ENCODE data around the gene UNC5C.

UNC5C gene

GRCh38 chr4:95151255-95151654, 397.5 kb downstream of the UNC5C start:
- no peak overlapping the region for H3K27ac ChIP-seq (ENCODE audit: extremely low read depth, low read depth, low read length)
- H3K36me3 ChIP-seq (ENCODE audit: control insufficient read depth in 2 of 2, insufficient read depth in 1 of 2, low read length in 2 of 2) = no peaks in the 10 kb centered on the region
- no peaks in the 10 kb centered on the region for H3K4me1 ChIP-seq (ENCODE audit: control insufficient read depth, insufficient read depth, low read length)
- POLR2A ChIA-PET = no interaction called here
- CTCF ChIA-PET = interaction anchor here (0.6 kb wide), 1 partner anchor 8 kb away, joined by 3 read pairs; no protein-coding TSS in a partner anchor
- no peak for TF ChIP-seq ZNF311 (tag by site-specific recombination; IDR thresholded peaks at IDR 0.05; ENCODE audit: borderline replicate concordance)
- H3K9me3 ChIP-seq (ENCODE audit: control insufficient read depth, insufficient read depth, low read depth, low read length) = no peaks in the 10 kb centered on the region
- H3K4me3 ChIP-seq (ENCODE audit: low read depth, low read length) = no peak overlapping the region

DNA sequence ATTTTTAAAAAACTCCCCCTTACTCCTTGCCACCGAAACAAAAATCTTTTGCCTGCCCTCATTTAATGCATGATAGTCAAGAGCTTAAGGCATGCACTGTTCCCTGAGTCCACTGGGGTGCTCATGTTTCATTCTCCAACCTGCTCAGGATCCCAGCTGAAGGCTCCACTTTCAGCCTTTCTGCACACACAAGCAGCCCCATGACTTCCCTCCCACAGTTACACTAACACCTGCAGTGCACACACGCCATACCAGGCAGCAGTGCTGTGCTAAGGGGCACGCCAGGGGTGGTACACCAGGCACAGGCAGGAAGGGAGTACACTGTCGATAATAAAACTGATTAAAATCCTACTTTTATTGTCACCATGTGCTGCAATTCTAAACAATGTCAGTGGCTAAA, 405.8 kb downstream of the UNC5C start:
- Histone ChIP-seq H3K36me3 (ENCODE audit: control insufficient read depth in 2 of 2, insufficient read depth in 1 of 2, low read length in 2 of 2) (no peaks in the 10 kb centered on the region), H3K27ac (ENCODE audit: extremely low read depth, low read depth, low read length) (no peak overlapping the region), H3K4me1 (ENCODE audit: control insufficient read depth, insufficient read depth, low read length) (no peaks in the 10 kb centered on the region), H3K9me3 (ENCODE audit: control insufficient read depth, insufficient read depth, low read depth, low read length) (no peaks in the 10 kb centered on the region), H3K4me3 (ENCODE audit: low read depth, low read length) (no peak overlapping the region)
- TF ChIP-seq ZNF184 (tag by site-specific recombination; IDR thresholded peaks at IDR 0.05) = no peak
- TF ChIP-seq KLF8 (tag by site-specific recombination; IDR thresholded peaks at IDR 0.05) = no peak
- TF ChIP-seq EGR2 (tag by site-specific recombination; IDR thresholded peaks at IDR 0.05; ENCODE audit: low read depth) = no peak
- TF ChIP-seq, protein P1, sequence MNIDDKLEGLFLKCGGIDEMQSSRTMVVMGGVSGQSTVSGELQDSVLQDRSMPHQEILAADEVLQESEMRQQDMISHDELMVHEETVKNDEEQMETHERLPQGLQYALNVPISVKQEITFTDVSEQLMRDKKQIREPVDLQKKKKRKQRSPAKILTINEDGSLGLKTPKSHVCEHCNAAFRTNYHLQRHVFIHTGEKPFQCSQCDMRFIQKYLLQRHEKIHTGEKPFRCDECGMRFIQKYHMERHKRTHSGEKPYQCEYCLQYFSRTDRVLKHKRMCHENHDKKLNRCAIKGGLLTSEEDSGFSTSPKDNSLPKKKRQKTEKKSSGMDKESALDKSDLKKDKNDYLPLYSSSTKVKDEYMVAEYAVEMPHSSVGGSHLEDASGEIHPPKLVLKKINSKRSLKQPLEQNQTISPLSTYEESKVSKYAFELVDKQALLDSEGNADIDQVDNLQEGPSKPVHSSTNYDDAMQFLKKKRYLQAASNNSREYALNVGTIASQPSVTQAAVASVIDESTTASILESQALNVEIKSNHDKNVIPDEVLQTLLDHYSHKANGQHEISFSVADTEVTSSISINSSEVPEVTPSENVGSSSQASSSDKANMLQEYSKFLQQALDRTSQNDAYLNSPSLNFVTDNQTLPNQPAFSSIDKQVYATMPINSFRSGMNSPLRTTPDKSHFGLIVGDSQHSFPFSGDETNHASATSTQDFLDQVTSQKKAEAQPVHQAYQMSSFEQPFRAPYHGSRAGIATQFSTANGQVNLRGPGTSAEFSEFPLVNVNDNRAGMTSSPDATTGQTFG (tag by site-specific recombination; IDR thresholded peaks at IDR 0.05; ENCODE audit: borderline replicate concordance) = no peak
- TF ChIP-seq CTCF (tag by site-specific recombination; IDR thresholded peaks at IDR 0.05) = no peak
- TF ChIP-seq ZFP3 (tag by site-specific recombination; IDR thresholded peaks at IDR 0.05; ENCODE audit: low read depth) = no peak
- ChIA-PET POLR2A (no interaction called here), CTCF (interaction anchor here (0.7 kb wide), 1 partner anchor 438 kb away, joined by 4 read pairs; no protein-coding TSS in a partner anchor)

GRCh38 chr4:95141361-95141760, 407.4 kb downstream of the UNC5C start:
- ChIA-PET POLR2A (no interaction called here), CTCF (no interaction called here)
- Histone ChIP-seq H3K36me3 (ENCODE audit: control insufficient read depth in 2 of 2, insufficient read depth in 1 of 2, low read length in 2 of 2) (no peaks in the 10 kb centered on the region), H3K9me3 (ENCODE audit: control insufficient read depth, insufficient read depth, low read depth, low read length) (no peaks in the 10 kb centered on the region), H3K4me3 (ENCODE audit: low read depth, low read length) (no peak overlapping the region), H3K27ac (ENCODE audit: extremely low read depth, low read depth, low read length) (no peak overlapping the region), H3K4me1 (ENCODE audit: control insufficient read depth, insufficient read depth, low read length) (no peaks in the 10 kb centered on the region)
- TF ChIP-seq PRDM2 (tag by site-specific recombination; IDR thresholded peaks at IDR 0.05; ENCODE audit: borderline replicate concordance) (no peak), ZFP37 (tag by site-specific recombination; IDR thresholded peaks at IDR 0.05) (no peak), ZBTB17 (tag by site-specific recombination; IDR thresholded peaks at IDR 0.05) (no peak), ZNF274 (IDR thresholded peaks at IDR 0.05; ENCODE audit: low read length) (no peak), ZNF274 (tag by site-specific recombination; IDR thresholded peaks at IDR 0.05; ENCODE audit: borderline replicate concordance) (no peak), ZNF518A (tag by site-specific recombination; conservative IDR thresholded peaks at IDR 0.05; ENCODE audit: low read depth) (no peak), ZNF561 (tag by site-specific recombination; IDR thresholded peaks at IDR 0.05; ENCODE audit: borderline replicate concordance) (no peak)
- TF ChIP-seq, protein P2, sequence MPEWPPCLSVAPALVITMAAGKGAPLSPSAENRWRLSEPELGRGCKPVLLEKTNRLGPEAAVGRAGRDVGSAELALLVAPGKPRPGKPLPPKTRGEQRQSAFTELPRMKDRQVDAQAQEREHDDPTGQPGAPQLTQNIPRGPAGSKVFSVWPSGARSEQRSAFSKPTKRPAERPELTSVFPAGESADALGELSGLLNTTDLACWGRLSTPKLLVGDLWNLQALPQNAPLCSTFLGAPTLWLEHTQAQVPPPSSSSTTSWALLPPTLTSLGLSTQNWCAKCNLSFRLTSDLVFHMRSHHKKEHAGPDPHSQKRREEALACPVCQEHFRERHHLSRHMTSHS (tag by site-specific recombination; IDR thresholded peaks at IDR 0.05) = no peak

Data from HEK293 (cell line).